WTC11 (cell line): ENCODE data around the gene KLHL29.

ENCODE experiments used
- CREM ChIP-seq: sonication (generic); formaldehyde crosslinking; IDR thresholded peaks from 2 replicates; pipeline ENCODE4 v1.8.1; 2022; ENCODE audit warnings: mild to moderate bottlenecking, missing genetic modification reagents, moderate library complexity
- ESRRA ChIP-seq: sonication (generic); formaldehyde crosslinking; IDR thresholded peaks from 2 replicates; pipeline ENCODE4 v1.8.1; 2022; ENCODE audit warnings: mild to moderate bottlenecking, missing genetic modification reagents, borderline replicate concordance
- JUN ChIP-seq: sonication (generic); formaldehyde crosslinking; IDR thresholded peaks from 2 replicates; pipeline ENCODE4 v1.8.0; 2023; ENCODE audit warnings: mild to moderate bottlenecking, missing genetic modification reagents
- MYBL2 ChIP-seq: sonication (generic); formaldehyde crosslinking; IDR thresholded peaks from 2 replicates; pipeline ENCODE4 v1.8.1; 2023; ENCODE audit warnings: mild to moderate bottlenecking, moderate library complexity, missing genetic modification reagents
- ZBTB21 ChIP-seq: sonication (generic); formaldehyde crosslinking; IDR thresholded peaks from 2 replicates; pipeline ENCODE4 v1.8.1; 2023; ENCODE audit warnings: mild to moderate bottlenecking, missing genetic modification reagents, borderline replicate concordance
- ZNF138 ChIP-seq: sonication (generic); formaldehyde crosslinking; conservative IDR thresholded peaks from 2 replicates; pipeline ENCODE4 v1.8.1; 2022; ENCODE audit warnings: mild to moderate bottlenecking, moderate library complexity, missing genetic modification reagents
- TF ChIP-seq, protein P1 (sequence below): fragments of 200-600 bp; IDR thresholded peaks from 2 replicates; pipeline ENCODE4 v1.8.0; 2022; ENCODE audit warnings: antibody characterized with exemption
- TF ChIP-seq, protein P2 (sequence below): sonication (generic); formaldehyde crosslinking; IDR thresholded peaks from 2 replicates; pipeline ENCODE4 v1.8.1; 2023; ENCODE audit warnings: mild to moderate bottlenecking, missing genetic modification reagents, moderate library complexity

DNA sequence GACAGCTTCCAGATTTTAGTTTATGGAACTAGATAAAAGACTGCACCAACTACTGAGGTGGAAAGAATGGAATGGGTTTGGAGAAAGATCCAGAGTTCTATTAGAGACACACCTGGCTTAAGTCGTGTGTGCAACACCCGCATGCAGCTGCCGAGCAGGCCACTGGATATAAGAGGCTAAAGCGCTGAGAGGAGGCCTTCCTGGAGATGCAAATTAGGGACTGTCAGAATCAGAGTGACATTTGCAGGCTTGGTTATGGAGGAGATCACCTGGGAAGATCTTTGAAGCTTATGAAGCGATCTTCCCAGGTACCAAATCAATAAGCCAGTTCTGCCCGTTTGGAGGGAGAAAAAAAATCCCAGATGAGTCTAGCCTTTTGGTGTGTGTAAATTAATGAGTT, 30.4 kb upstream of the KLHL29 start:
- TF ChIP-seq ZBTB21: no peak
- TF ChIP-seq, protein P1, sequence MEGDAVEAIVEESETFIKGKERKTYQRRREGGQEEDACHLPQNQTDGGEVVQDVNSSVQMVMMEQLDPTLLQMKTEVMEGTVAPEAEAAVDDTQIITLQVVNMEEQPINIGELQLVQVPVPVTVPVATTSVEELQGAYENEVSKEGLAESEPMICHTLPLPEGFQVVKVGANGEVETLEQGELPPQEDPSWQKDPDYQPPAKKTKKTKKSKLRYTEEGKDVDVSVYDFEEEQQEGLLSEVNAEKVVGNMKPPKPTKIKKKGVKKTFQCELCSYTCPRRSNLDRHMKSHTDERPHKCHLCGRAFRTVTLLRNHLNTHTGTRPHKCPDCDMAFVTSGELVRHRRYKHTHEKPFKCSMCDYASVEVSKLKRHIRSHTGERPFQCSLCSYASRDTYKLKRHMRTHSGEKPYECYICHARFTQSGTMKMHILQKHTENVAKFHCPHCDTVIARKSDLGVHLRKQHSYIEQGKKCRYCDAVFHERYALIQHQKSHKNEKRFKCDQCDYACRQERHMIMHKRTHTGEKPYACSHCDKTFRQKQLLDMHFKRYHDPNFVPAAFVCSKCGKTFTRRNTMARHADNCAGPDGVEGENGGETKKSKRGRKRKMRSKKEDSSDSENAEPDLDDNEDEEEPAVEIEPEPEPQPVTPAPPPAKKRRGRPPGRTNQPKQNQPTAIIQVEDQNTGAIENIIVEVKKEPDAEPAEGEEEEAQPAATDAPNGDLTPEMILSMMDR: no peak
- TF ChIP-seq MYBL2: no peak
- TF ChIP-seq JUN (CRISPR knock-in tag): no peak
- TF ChIP-seq CREM (CRISPR knock-in tag): no peak
- TF ChIP-seq, protein P2, sequence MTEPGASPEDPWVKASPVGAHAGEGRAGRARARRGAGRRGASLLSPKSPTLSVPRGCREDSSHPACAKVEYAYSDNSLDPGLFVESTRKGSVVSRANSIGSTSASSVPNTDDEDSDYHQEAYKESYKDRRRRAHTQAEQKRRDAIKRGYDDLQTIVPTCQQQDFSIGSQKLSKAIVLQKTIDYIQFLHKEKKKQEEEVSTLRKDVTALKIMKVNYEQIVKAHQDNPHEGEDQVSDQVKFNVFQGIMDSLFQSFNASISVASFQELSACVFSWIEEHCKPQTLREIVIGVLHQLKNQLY (CRISPR knock-in tag): no peak
- TF ChIP-seq ZNF138 (CRISPR knock-in tag): no peak
- no peak for TF ChIP-seq ESRRA
